IMR-90 (cell line): Measurements from ENCODE around the gene GNAT2. TPM values are rescaled to one million over a fixed set of nuclear protein-coding genes. Genes with fewer than 3 reads are reported as not detected.

Experiments
- ATAC-seq: fragments of 200-7000 bp; cut with Tn5 transposase; 2 replicates; pipeline ENCODE4 v1.9.1; 2020; ENCODE audit warnings: low read depth, mild to moderate bottlenecking, moderate library complexity
- BruUV-seq: library from RNA; stranded (reverse); fragments of 400-500 nt; replicated peaks from 2 replicates; lab custom pipeline; 2021; lab: Mats Ljungman, UMichigan
- CTCF ChIA-PET: fragments of 300-600 bp; formaldehyde crosslinking; extraction: SDS; loops from one replicate; lab custom pipeline; 2021; ENCODE audit warnings: antibody characterized with exemption; lab: Yijun Ruan, JAX
- POLR2A ChIA-PET: fragments of 300-600 bp; sonication (Branson Sonifier 250); formaldehyde crosslinking; loops from one replicate; lab custom pipeline; 2022; ENCODE audit warnings: antibody characterized with exemption; ENCODE audit not compliant: unreplicated experiment; lab: Charles Lee
- DNase-seq: peaks from one replicate; pipeline ENCODE4 v3.0.0; 2013
- H2AFZ ChIP-seq: replicated peaks from 2 replicates; pipeline ENCODE3; 2013; ENCODE audit warnings: low read length, mild to moderate bottlenecking; ENCODE audit not compliant: poor library complexity
- H2AK5ac ChIP-seq: 2 replicates; pipeline ENCODE4 v1.6.1; 2013; ENCODE audit warnings: low read depth, low read length, inconsistent platforms
- H2AK9ac ChIP-seq: replicated peaks from 2 replicates; pipeline ENCODE3; 2013; ENCODE audit warnings: mild to moderate bottlenecking, low read depth, low read length, moderate library complexity; ENCODE audit not compliant: poor library complexity
- H2BK120ac ChIP-seq: 2 replicates; pipeline ENCODE4 v1.6.1; 2013; ENCODE audit warnings: low read depth, low read length, inconsistent platforms
- H2BK15ac ChIP-seq: 3 replicates; pipeline ENCODE4 v1.6.1; 2013; ENCODE audit warnings: low read depth, low read length, inconsistent platforms
- H2BK20ac ChIP-seq: 2 replicates; pipeline ENCODE4 v1.6.1; 2013; ENCODE audit warnings: low read depth, mild to moderate bottlenecking, inconsistent platforms, low read length, moderate library complexity
- H2BK5ac ChIP-seq: 2 replicates; pipeline ENCODE4 v1.6.1; 2013; ENCODE audit warnings: mild to moderate bottlenecking, low read depth, low read length, inconsistent platforms; ENCODE audit not compliant: poor library complexity, severe bottlenecking
- H3K14ac ChIP-seq: replicated peaks from 2 replicates; pipeline ENCODE4 v1.6.1; 2013; ENCODE audit warnings: low read depth, low read length, inconsistent platforms
- H3K18ac ChIP-seq: 2 replicates; pipeline ENCODE4 v1.6.1; 2013; ENCODE audit warnings: low read depth, low read length, control low read depth
- H3K23ac ChIP-seq: 2 replicates; pipeline ENCODE4 v1.6.1; 2013; ENCODE audit warnings: low read depth, low read length, inconsistent platforms
- H3K27ac ChIP-seq: 2 replicates; pipeline ENCODE4 v1.5.1; 2013; ENCODE audit warnings: mild to moderate bottlenecking, control low read depth, low read length; ENCODE audit not compliant: insufficient read depth
- H3K27me3 ChIP-seq: 2 replicates; pipeline ENCODE4 v1.6.1; 2013; ENCODE audit warnings: low read length; ENCODE audit not compliant: control insufficient read depth, insufficient read depth
- H3K36me3 ChIP-seq: 2 replicates; pipeline ENCODE4 v1.6.1; 2013; ENCODE audit warnings: low read length, mixed read lengths; ENCODE audit not compliant: control insufficient read depth, insufficient read depth
- H3K4ac ChIP-seq: 2 replicates; pipeline ENCODE4 v1.6.1; 2013; ENCODE audit warnings: low read depth, low read length, inconsistent platforms
- H3K4me1 ChIP-seq: 2 replicates; pipeline ENCODE4 v1.6.1; 2013; ENCODE audit warnings: low read length, mixed read lengths; ENCODE audit not compliant: control insufficient read depth, insufficient read depth
- H3K4me2 ChIP-seq: 2 replicates; pipeline ENCODE4 v1.6.1; 2013; ENCODE audit warnings: low read depth, mild to moderate bottlenecking, control low read depth, low read length, moderate library complexity
- H3K4me3 ChIP-seq: 2 replicates; pipeline ENCODE4 v1.5.1; 2013; ENCODE audit warnings: low read depth, mild to moderate bottlenecking, control low read depth, low read length, moderate library complexity; ENCODE audit not compliant: insufficient read depth
- H3K56ac ChIP-seq: 2 replicates; pipeline ENCODE4 v1.6.1; 2013; ENCODE audit warnings: low read length, inconsistent platforms; ENCODE audit not compliant: insufficient read depth; ENCODE audit errors: extremely low read depth
- H3K79me1 ChIP-seq, 2 experiments: 2 replicates each; pipeline ENCODE4 v1.6.1; 2013; ENCODE audit warnings: low read length in 2 of 2, inconsistent platforms in 1 of 2, low read depth in 1 of 2
- H3K9ac ChIP-seq: 2 replicates; pipeline ENCODE4 v1.6.1; 2013; ENCODE audit warnings: low read depth, low read length, control low read depth
- H3K9me1 ChIP-seq: 2 replicates; pipeline ENCODE4 v1.6.1; 2013; ENCODE audit warnings: low read length, inconsistent platforms; ENCODE audit not compliant: insufficient read depth
- H3K9me3 ChIP-seq: 2 replicates; pipeline ENCODE4 v1.6.1; 2013; ENCODE audit warnings: low read length; ENCODE audit not compliant: control insufficient read depth, insufficient read depth
- H4K20me1 ChIP-seq: 2 replicates; pipeline ENCODE4 v1.6.1; 2013; ENCODE audit warnings: low read length, inconsistent platforms; ENCODE audit not compliant: insufficient read depth
- H4K5ac ChIP-seq: 2 replicates; pipeline ENCODE4 v1.6.1; 2013; ENCODE audit warnings: mild to moderate bottlenecking, low read depth, low read length, control low read depth
- H4K8ac ChIP-seq, 2 experiments: 2 replicates each; pipeline ENCODE4 v1.6.1; 2013; ENCODE audit warnings: low read depth in 2 of 2, low read length in 2 of 2, control low read depth in 1 of 2, inconsistent platforms in 1 of 2
- H4K91ac ChIP-seq: 2 replicates; pipeline ENCODE4 v1.6.1; 2013; ENCODE audit warnings: low read depth, low read length, inconsistent platforms; ENCODE audit not compliant: insufficient read depth
- BHLHE40 ChIP-seq: fragments of 150-350 bp; IDR thresholded peaks from 2 replicates; pipeline ENCODE4 v1.6.1; 2016; ENCODE audit warnings: mild to moderate bottlenecking, low read depth, low read length
- CEBPB ChIP-seq: IDR thresholded peaks from 2 replicates; pipeline ENCODE4 v1.6.1; 2012; ENCODE audit warnings: low read depth, low read length, improper control_type of control experiment
- CHD1 ChIP-seq: IDR thresholded peaks from 2 replicates; pipeline ENCODE4 v1.6.1; 2012; ENCODE audit warnings: low read depth, low read length, improper control_type of control experiment
- MAFK ChIP-seq: IDR thresholded peaks from 2 replicates; pipeline ENCODE4 v1.6.1; 2012; ENCODE audit warnings: low read depth, low read length, improper control_type of control experiment
- MAZ ChIP-seq: IDR thresholded peaks from 2 replicates; pipeline ENCODE4 v1.6.1; 2012; ENCODE audit warnings: low read depth, mild to moderate bottlenecking, low read length, improper control_type of control experiment, moderate library complexity, borderline replicate concordance
- MXI1 ChIP-seq: IDR thresholded peaks from 2 replicates; pipeline ENCODE4 v1.6.1; 2012; ENCODE audit warnings: low read depth, mild to moderate bottlenecking, low read length, moderate library complexity, borderline replicate concordance
- NFE2L2 ChIP-seq: fragments of 150-350 bp; IDR thresholded peaks from 2 replicates; pipeline ENCODE4 v1.6.1; 2016; ENCODE audit warnings: low read depth, mild to moderate bottlenecking, low read length
- POLR2A ChIP-seq: IDR thresholded peaks from 2 replicates; pipeline ENCODE4 v1.6.1; 2012; ENCODE audit warnings: mild to moderate bottlenecking, low read depth, low read length
- RAD21 ChIP-seq: IDR thresholded peaks from 2 replicates; pipeline ENCODE4 v1.6.1; 2012; ENCODE audit warnings: low read length, improper control_type of control experiment
- RCOR1 ChIP-seq: IDR thresholded peaks from 2 replicates; pipeline ENCODE4 v1.6.1; 2012; ENCODE audit warnings: mild to moderate bottlenecking, low read length, improper control_type of control experiment; ENCODE audit not compliant: insufficient replicate concordance
- RFX5 ChIP-seq: IDR thresholded peaks from 2 replicates; pipeline ENCODE4 v1.8.0; 2012; ENCODE audit warnings: low read depth, mild to moderate bottlenecking, low read length, moderate library complexity
- SMC3 ChIP-seq: fragments of 150-350 bp; IDR thresholded peaks from 2 replicates; pipeline ENCODE4 v1.6.1; 2016; ENCODE audit warnings: low read depth, mild to moderate bottlenecking, antibody characterized with exemption, low read length, moderate library complexity
- WGBS, 2 experiments: methylation state at CpG; one replicate each; pipeline versions ENCODE4 v1.1.5 to v1.1.7; 2013; ENCODE audit warnings: missing lambda C conversion rate in 2 of 2; ENCODE audit not compliant: insufficient read length in 1 of 2; ENCODE audit errors: extremely low coverage in 2 of 2; 5-methylcytosine and 5-hydroxymethylcytosine counted together
- dilution Hi-C: fragments of 300-500 bp; cut with HindIII; formaldehyde crosslinking; loops from one replicate; pipeline ENCODE4 v1.14.3; 2018; ENCODE audit warnings: low sequenced_read_pairs; ENCODE audit not compliant: unreplicated experiment
- in situ Hi-C: fragments of 300-500 bp; cut with MboI; formaldehyde crosslinking; loops from 3 replicates; pipeline ENCODE4 v1.14.3; 2019; ENCODE audit warnings: low sequenced_read_pairs, inconsistent platforms, mixed read lengths
- intact Hi-C: fragments of 100-400 bp; cut with micrococcal nuclease; formaldehyde crosslinking; loops from 2 replicates; pipeline ENCODE4 v1.10.0; 2022
- polyA plus RNA-seq, 3 experiments: library from polyadenylated mRNA; depleted of rRNA; stranded (reverse); fragments of >200 nt; gene quantifications; 2 replicates each; pipeline ENCODE4 v1.2.3, GENCODE V29; 2012; ENCODE audit warnings: low replicate concordance in 1 of 3
- total RNA-seq: library from RNA; depleted of rRNA; stranded (reverse); fragments of >200 nt; gene quantifications from 2 replicates; pipeline ENCODE4 v1.2.3, GENCODE V29; 2012
- TF ChIP-seq, protein P1 (sequence below): fragments of 150-350 bp; IDR thresholded peaks from 2 replicates; pipeline ENCODE4 v1.6.1; 2016; ENCODE audit warnings: low read depth, mild to moderate bottlenecking, low read length, moderate library complexity, borderline replicate concordance
- TF ChIP-seq, protein P2 (sequence below): conservative IDR thresholded peaks from 2 replicates; pipeline ENCODE4 v1.5.1; 2012; ENCODE audit warnings: mild to moderate bottlenecking, low read depth, low read length, improper control_type of control experiment
- TF ChIP-seq, protein P3 (sequence below): fragments of 150-350 bp; IDR thresholded peaks from 2 replicates; pipeline ENCODE4 v1.6.1; 2017; ENCODE audit warnings: mild to moderate bottlenecking, antibody characterized with exemption, low read length, low read depth

Gene GNAT2
- total and polyA plus RNA-seq, 2 of the 4 experiments (the other 2 are of a cell fraction): 0.17 to 0.36 TPM

DNA sequence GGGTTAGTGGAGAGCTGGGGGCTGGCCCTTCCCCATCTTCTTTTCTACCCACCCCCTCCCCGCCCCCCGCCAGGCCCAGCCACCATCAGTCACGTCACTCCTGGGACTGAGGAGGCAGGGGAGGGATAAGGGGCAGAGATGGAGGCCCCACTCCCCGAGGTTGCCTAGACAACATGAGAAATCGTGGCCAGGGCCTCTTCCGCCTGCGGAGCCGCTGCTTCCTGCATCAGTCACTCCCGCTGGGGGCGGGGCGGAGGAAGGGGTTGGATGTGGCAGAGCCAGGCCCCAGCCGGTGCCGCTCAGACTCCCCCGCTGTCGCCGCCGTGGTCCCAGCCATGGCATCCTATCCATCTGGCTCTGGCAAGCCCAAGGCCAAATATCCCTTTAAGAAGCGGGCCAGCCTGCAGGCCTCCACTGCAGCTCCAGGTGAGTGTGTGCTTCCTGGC lies 1.4 kb upstream of the GNAT2 start:
- peak overlapping the region; percentile 100 for H4K91ac ChIP-seq
- peaks cover 50% of the 10 kb centered on the region for H4K20me1 ChIP-seq
- peak overlapping the region; percentile 99 for H3K4me2 ChIP-seq
- H3K56ac ChIP-seq: peak overlapping the region; percentile 91
- no TSS peak for BruUV-seq
- peak overlapping the region; percentile 83 for H4K5ac ChIP-seq
- ChIA-PET POLR2A (no interaction called here), CTCF (interaction anchor here (1.5 to 2.0 kb wide), 3 partner anchors 9 to 127 kb away, joined by 3 to 6 read pairs (median 6); partner anchors contain the start of gene CYB561D1)
- peak overlapping the region; percentile 97 for H3K4ac ChIP-seq
- H2BK5ac ChIP-seq: peak overlapping the region; percentile 97
- no peak overlapping the region for H2BK20ac ChIP-seq
- peaks cover 16 to 86% of the 10 kb centered on the region in 2 experiments; a peak in 3 of 4 replicates for H3K79me1 ChIP-seq
- no peaks in the 10 kb centered on the region for H3K9me3 ChIP-seq
- H2AK5ac ChIP-seq: peak overlapping the region; percentile 89
- no CpG with 5 or more reads among the region's 18 CpGs for WGBS, 2 experiments
- peak overlapping the region; percentile 99 for H3K9ac ChIP-seq
- H3K9me1 ChIP-seq: peaks cover 42% of the 10 kb centered on the region
- H3K27me3 ChIP-seq: no peaks in the 10 kb centered on the region
- H4K8ac ChIP-seq: peak overlapping the region; percentile 85 to 96; a peak in 3 of 4 replicates
- intact Hi-C loops (loop anchor here (2.0 to 10.0 kb wide), 2 partner anchors 72 to 336 kb away; partner anchors contain the start of genes GNAI3 and PSRC1), dilution Hi-C loops (no loop called here), in situ Hi-C loops (loop anchor here (5.0 kb wide), 1 partner anchor 74 kb away; the partner anchor contains the start of gene GNAI3)
- DNase-seq (peak; percentile 95), ATAC-seq (peak; percentile 80)
- peak overlapping the region; percentile 84 for H2AFZ ChIP-seq
- H3K4me1 ChIP-seq: peaks cover 47% of the 10 kb centered on the region
- peak overlapping the region; percentile 96 for H3K4me3 ChIP-seq
- peak overlapping the region; percentile 89 for H2BK120ac ChIP-seq
- peak overlapping the region; percentile 93 for H3K14ac ChIP-seq
- peak overlapping the region; percentile 70; the same call in 1 of the 2 replicates for H3K23ac ChIP-seq
- peaks cover 2% of the 10 kb centered on the region for H3K36me3 ChIP-seq
- H2BK15ac ChIP-seq: no peak overlapping the region
- peak overlapping the region; percentile 87 for H3K18ac ChIP-seq
- H2AK9ac ChIP-seq: peak overlapping the region; percentile 100
- peak overlapping the region; percentile 99 for H3K27ac ChIP-seq
- peak; percentile 41; the same call in 1 of the 2 replicates for TF ChIP-seq BHLHE40
- TF ChIP-seq SMC3: 0 out of 2 replicates have a peak, but pooled peaks have one; percentile 7
- peak; percentile 3; the same call in 1 of the 2 replicates for TF ChIP-seq RAD21
- TF ChIP-seq MAZ: peak; percentile 88; the same call in 1 of the 2 replicates
- TF ChIP-seq MAFK: no peak
- no peak for TF ChIP-seq RFX5
- peak; percentile 31 for TF ChIP-seq POLR2A
- no peak for TF ChIP-seq CHD1
- peak; percentile 83 for TF ChIP-seq MXI1
- TF ChIP-seq, protein P1, sequence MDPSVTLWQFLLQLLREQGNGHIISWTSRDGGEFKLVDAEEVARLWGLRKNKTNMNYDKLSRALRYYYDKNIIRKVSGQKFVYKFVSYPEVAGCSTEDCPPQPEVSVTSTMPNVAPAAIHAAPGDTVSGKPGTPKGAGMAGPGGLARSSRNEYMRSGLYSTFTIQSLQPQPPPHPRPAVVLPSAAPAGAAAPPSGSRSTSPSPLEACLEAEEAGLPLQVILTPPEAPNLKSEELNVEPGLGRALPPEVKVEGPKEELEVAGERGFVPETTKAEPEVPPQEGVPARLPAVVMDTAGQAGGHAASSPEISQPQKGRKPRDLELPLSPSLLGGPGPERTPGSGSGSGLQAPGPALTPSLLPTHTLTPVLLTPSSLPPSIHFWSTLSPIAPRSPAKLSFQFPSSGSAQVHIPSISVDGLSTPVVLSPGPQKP: no peak
- TF ChIP-seq, protein P2, sequence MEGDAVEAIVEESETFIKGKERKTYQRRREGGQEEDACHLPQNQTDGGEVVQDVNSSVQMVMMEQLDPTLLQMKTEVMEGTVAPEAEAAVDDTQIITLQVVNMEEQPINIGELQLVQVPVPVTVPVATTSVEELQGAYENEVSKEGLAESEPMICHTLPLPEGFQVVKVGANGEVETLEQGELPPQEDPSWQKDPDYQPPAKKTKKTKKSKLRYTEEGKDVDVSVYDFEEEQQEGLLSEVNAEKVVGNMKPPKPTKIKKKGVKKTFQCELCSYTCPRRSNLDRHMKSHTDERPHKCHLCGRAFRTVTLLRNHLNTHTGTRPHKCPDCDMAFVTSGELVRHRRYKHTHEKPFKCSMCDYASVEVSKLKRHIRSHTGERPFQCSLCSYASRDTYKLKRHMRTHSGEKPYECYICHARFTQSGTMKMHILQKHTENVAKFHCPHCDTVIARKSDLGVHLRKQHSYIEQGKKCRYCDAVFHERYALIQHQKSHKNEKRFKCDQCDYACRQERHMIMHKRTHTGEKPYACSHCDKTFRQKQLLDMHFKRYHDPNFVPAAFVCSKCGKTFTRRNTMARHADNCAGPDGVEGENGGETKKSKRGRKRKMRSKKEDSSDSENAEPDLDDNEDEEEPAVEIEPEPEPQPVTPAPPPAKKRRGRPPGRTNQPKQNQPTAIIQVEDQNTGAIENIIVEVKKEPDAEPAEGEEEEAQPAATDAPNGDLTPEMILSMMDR: no peak
- peak; percentile 27; the same call in 1 of the 2 replicates for TF ChIP-seq CEBPB
- no peak; the same call in 1 of the 2 replicates for TF ChIP-seq NFE2L2
- no peak for TF ChIP-seq RCOR1
- TF ChIP-seq, protein P3, sequence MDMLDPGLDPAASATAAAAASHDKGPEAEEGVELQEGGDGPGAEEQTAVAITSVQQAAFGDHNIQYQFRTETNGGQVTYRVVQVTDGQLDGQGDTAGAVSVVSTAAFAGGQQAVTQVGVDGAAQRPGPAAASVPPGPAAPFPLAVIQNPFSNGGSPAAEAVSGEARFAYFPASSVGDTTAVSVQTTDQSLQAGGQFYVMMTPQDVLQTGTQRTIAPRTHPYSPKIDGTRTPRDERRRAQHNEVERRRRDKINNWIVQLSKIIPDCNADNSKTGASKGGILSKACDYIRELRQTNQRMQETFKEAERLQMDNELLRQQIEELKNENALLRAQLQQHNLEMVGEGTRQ: no peak
